Calu3 (cell line): ENCODE data around the gene IFT57. TPM values are rescaled to one million over a fixed set of nuclear protein-coding genes. Genes with fewer than 3 reads are reported as not detected.

Experiments
- BruUV-seq: library from RNA; stranded (reverse); fragments of 400-500 nt; replicated peaks from 2 replicates; lab custom pipeline; 2021; lab: Mats Ljungman, UMichigan
- CTCF ChIA-PET: fragments of 300-600 bp; sonication (Branson Sonifier 250); formaldehyde crosslinking; loops from one replicate; lab custom pipeline; 2022; ENCODE audit warnings: antibody characterized with exemption; lab: Charles Lee
- DNase-seq: peaks from one replicate; pipeline ENCODE4 v3.0.0; 2022
- H3K27ac Mint-ChIP-seq: one replicate; pipeline ENCODE4 v1.8.0; 2022; ENCODE audit warnings: mixed read lengths; ENCODE audit not compliant: unreplicated experiment
- H3K27me3 Mint-ChIP-seq: one replicate; pipeline ENCODE4 v1.8.0; 2022; ENCODE audit warnings: mixed read lengths; ENCODE audit not compliant: unreplicated experiment
- H3K36me3 Mint-ChIP-seq: one replicate; pipeline ENCODE4 v1.8.0; 2022; ENCODE audit warnings: mild to moderate bottlenecking, moderate library complexity, mixed read lengths; ENCODE audit not compliant: insufficient read depth, unreplicated experiment
- H3K4me1 Mint-ChIP-seq: one replicate; pipeline ENCODE4 v1.8.0; 2022; ENCODE audit warnings: mild to moderate bottlenecking, low read depth, mixed read lengths; ENCODE audit not compliant: unreplicated experiment
- H3K4me3 Mint-ChIP-seq: one replicate; pipeline ENCODE4 v1.8.0; 2022; ENCODE audit warnings: mild to moderate bottlenecking, low read depth, moderate library complexity, mixed read lengths; ENCODE audit not compliant: unreplicated experiment
- H3K9me3 Mint-ChIP-seq: one replicate; pipeline ENCODE4 v1.8.0; 2022; ENCODE audit warnings: low read depth, mixed read lengths; ENCODE audit not compliant: unreplicated experiment
- CTCF ChIP-seq: fragments of 200-600 bp; IDR thresholded peaks from one replicate; pipeline ENCODE4 v1.8.0; 2022; ENCODE audit warnings: antibody characterized with exemption; ENCODE audit not compliant: unreplicated experiment
- intact Hi-C: fragments of 100-400 bp; cut with micrococcal nuclease; formaldehyde crosslinking; loops from one replicate; pipeline ENCODE4 v1.10.0; 2022; ENCODE audit not compliant: unreplicated experiment
- total RNA-seq: library from RNA; stranded (reverse); gene quantifications from 2 replicates; pipeline ENCODE4 v1.2.3, GENCODE V29; 2022

Gene IFT57
- total RNA-seq, 1 experiment from 2014 or later: 35.4 TPM

DNA sequence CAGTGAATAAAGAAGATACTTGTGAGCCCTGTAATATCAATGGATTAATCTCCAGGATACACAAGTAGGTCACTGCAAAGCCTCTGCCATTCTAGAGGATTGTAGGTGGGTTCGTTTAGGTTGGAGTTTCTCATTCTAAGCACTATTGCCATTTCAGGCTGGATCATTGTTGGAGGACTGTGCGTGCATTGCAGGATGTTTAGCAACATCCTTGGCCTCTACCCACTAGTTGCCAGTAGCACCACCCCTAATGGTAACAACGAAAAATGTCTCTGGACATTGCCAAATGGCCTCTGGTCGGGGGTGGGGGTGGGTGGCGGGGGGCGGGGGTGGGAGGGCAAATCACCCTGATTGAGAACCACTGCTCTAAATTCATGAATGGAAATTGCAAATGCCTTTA is 4.9 kb upstream of the IFT57 start:
- H3K27me3 Mint-ChIP-seq: no peaks in the 10 kb centered on the region
- H3K4me3 Mint-ChIP-seq: no peak overlapping the region
- no peak for TF ChIP-seq CTCF
- H3K27ac Mint-ChIP-seq: no peak overlapping the region
- intact Hi-C loops: loop anchor here (10.0 kb wide), 2 partner anchors 178 to 248 kb away; no protein-coding TSS in a partner anchor
- peaks cover 7% of the 10 kb centered on the region for H3K36me3 Mint-ChIP-seq
- peaks cover 10% of the 10 kb centered on the region for H3K4me1 Mint-ChIP-seq
- DNase-seq: no peak
- CTCF ChIA-PET: no interaction called here
- no peaks in the 10 kb centered on the region for H3K9me3 Mint-ChIP-seq
- BruUV-seq: no TSS peak

- intact Hi-C loops: loop anchor here (10.0 kb wide), 2 partner anchors 180 to 250 kb away; no protein-coding TSS in a partner anchor
- DNase-seq: no peak
- CTCF ChIA-PET: interaction anchor here (0.5 kb wide), 1 partner anchor 68 kb away, joined by 3 read pairs; no protein-coding TSS in a partner anchor
Measured at GRCh38 chr3:108225221-108225620, 3.0 kb upstream of the IFT57 start.

GRCh38 chr3:108223928-108224327 is 1.7 kb upstream of the IFT57 start:
- no peak for TF ChIP-seq CTCF
- Mint-ChIP-seq H3K27me3 (no peaks in the 10 kb centered on the region), H3K4me1 (peaks cover 24% of the 10 kb centered on the region), H3K27ac (no peak overlapping the region), H3K9me3 (no peaks in the 10 kb centered on the region), H3K36me3 (peaks cover 17% of the 10 kb centered on the region), H3K4me3 (no peak overlapping the region)
- intact Hi-C loops: loop anchor here (2.0 to 10.0 kb wide), 3 partner anchors 79 to 251 kb away; no protein-coding TSS in a partner anchor
- DNase-seq: no peak
- CTCF ChIA-PET: no interaction called here
- no TSS peak for BruUV-seq

More at GRCh38 chr3:108225221-108225620, 3.0 kb upstream of the IFT57 start:
- Mint-ChIP-seq H3K36me3 (peaks cover 17% of the 10 kb centered on the region), H3K4me1 (peaks cover 11% of the 10 kb centered on the region), H3K9me3 (no peaks in the 10 kb centered on the region), H3K27ac (no peak overlapping the region), H3K4me3 (no peak overlapping the region), H3K27me3 (no peaks in the 10 kb centered on the region)
- TF ChIP-seq CTCF: no peak
- no TSS peak for BruUV-seq

GRCh38 chr3:108222853-108223565 is 785 bp upstream of the IFT57 start:
- intact Hi-C loops: loop anchor here (2.0 to 10.0 kb wide), 3 partner anchors 80 to 252 kb away; no protein-coding TSS in a partner anchor
- Mint-ChIP-seq H3K4me3 (peak overlapping the region; percentile 100), H3K4me1 (peaks cover 24% of the 10 kb centered on the region), H3K27ac (peak overlapping the region; percentile 99), H3K9me3 (no peaks in the 10 kb centered on the region), H3K27me3 (no peaks in the 10 kb centered on the region), H3K36me3 (peaks cover 17% of the 10 kb centered on the region)
- CTCF ChIA-PET: no interaction called here
- no peak for DNase-seq
- TSS peak; percentile 75 for BruUV-seq
- no peak for TF ChIP-seq CTCF
